Vagina (tissue), 2 donors: Measurements from ENCODE around the gene CFAP45. TPM values are rescaled to one million over a fixed set of nuclear protein-coding genes. Genes with fewer than 3 reads are reported as not detected.

Experiments used
- DNase-seq, 2 donors: peaks; one replicate each; pipeline ENCODE4 v3.0.0-alpha.2; 2017; ENCODE audit errors: extremely low spot score in 2 of 2
- H3K27ac ChIP-seq: fragments of 200-600 bp; sonication (generic); one replicate; pipeline ENCODE4 v1.5.1; 2019
- H3K27me3 ChIP-seq: fragments of 200-600 bp; sonication (generic); one replicate; pipeline ENCODE4 v1.5.1; 2019
- H3K36me3 ChIP-seq, 2 donors: fragments of 200-600 bp; sonication (generic); one replicate each; pipeline ENCODE4 v1.5.1; 2017 to 2019
- H3K4me1 ChIP-seq: fragments of 200-600 bp; sonication (generic); one replicate; pipeline ENCODE4 v1.5.1; 2019
- H3K4me3 ChIP-seq, 2 donors: fragments of 200-600 bp; sonication (generic); 1 replicate in 1 of 2; 2 replicates in 1 of 2; pipeline ENCODE4 v1.5.1; 2016 to 2019
- H3K9me3 ChIP-seq: fragments of 200-600 bp; sonication (generic); one replicate; pipeline ENCODE4 v1.5.1; 2019
- CTCF ChIP-seq, 3 experiments: fragments of 450-650 bp in 2 of 3; fragments of 200-600 bp in 1 of 3; sonication (generic) in 1 of 3; IDR thresholded peaks; one replicate each; pipeline ENCODE4 v1.5.1; 2017 to 2019; ENCODE audit warnings: antibody characterized with exemption in 3 of 3, mild to moderate bottlenecking in 2 of 3, moderate library complexity in 2 of 3
- POLR2A ChIP-seq, 2 donors: fragments of 450-650 bp; IDR thresholded peaks; one replicate each; pipeline ENCODE4 v1.6.1; 2017; ENCODE audit warnings: antibody characterized with exemption in 2 of 2, mild to moderate bottlenecking in 2 of 2, moderate library complexity in 2 of 2
- POLR2AphosphoS5 ChIP-seq, 2 donors: sonication (generic); formaldehyde crosslinking; IDR thresholded peaks; one replicate each; pipeline ENCODE4 v1.9.0; 2017; ENCODE audit warnings: antibody characterized with exemption in 2 of 2, mild to moderate bottlenecking in 2 of 2, low read depth in 1 of 2; ENCODE audit not compliant: insufficient read depth in 1 of 2
- intact Hi-C: fragments of 100-400 bp; cut with DNase I; formaldehyde crosslinking; loops from one replicate; pipeline ENCODE4 v1.15.1; 2023
- total RNA-seq: library from RNA; depleted of rRNA; stranded (reverse); fragments of >200 nt; gene quantifications from one replicate; pipeline ENCODE4 v1.2.3, GENCODE V29; 2016

Gene CFAP45
- total RNA-seq, 1 donor from 2014 or later: not detected

DNA sequence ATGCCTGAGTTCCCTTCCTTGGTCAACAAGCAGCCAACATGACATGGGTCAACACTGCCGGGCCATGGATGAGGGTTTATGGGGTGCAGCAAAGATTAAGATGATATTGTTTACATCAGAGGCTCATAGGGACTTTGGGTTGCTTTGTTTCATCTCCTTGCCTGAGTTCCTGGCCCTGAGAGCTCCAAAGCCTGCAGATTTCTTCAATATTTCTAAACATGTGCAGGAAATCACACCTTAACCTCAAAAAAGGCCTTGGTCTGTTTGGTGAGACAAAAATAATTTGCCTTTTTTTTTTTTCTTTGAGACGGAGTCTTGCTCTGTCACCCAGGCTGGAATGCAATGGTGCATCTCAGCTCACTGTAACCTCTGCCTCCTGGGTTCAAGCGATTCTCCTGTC is 72.4 kb downstream of the CFAP45 start:
- intact Hi-C loops: no loop called here
- no peak overlapping the region for H3K27ac ChIP-seq
- peaks cover 7% of the 10 kb centered on the region for H3K4me1 ChIP-seq
- no peak for TF ChIP-seq POLR2AphosphoS5 (IDR thresholded peaks at IDR 0.05; ENCODE audit: insufficient read depth in 1 of 2, low read depth in 1 of 2)
- no peak for TF ChIP-seq POLR2A (IDR thresholded peaks at IDR 0.05)
- no peak for TF ChIP-seq CTCF (IDR thresholded peaks at IDR 0.05)
- no peaks in the 10 kb centered on the region for H3K27me3 ChIP-seq
- H3K4me3 ChIP-seq: no peak overlapping the region
- no peaks in the 10 kb centered on the region for H3K36me3 ChIP-seq
- no peaks in the 10 kb centered on the region for H3K9me3 ChIP-seq
- DNase-seq: no peak

GRCh38 chr1:159827102-159827490 is 72.9 kb downstream of the CFAP45 start:
- intact Hi-C loops: no loop called here
- Histone ChIP-seq H3K4me1 (peaks cover 7% of the 10 kb centered on the region), H3K27me3 (no peaks in the 10 kb centered on the region), H3K36me3 (no peaks in the 10 kb centered on the region), H3K4me3 (no peak overlapping the region), H3K9me3 (no peaks in the 10 kb centered on the region), H3K27ac (no peak overlapping the region)
- TF ChIP-seq POLR2AphosphoS5 (IDR thresholded peaks at IDR 0.05; ENCODE audit: insufficient read depth in 1 of 2, low read depth in 1 of 2) (no peak), CTCF (IDR thresholded peaks at IDR 0.05) (no peak), POLR2A (IDR thresholded peaks at IDR 0.05) (no peak)
- DNase-seq: no peak

GRCh38 chr1:159826441-159827101 is 73.4 kb downstream of the CFAP45 start, which contains the start of gene SLAMF8:
SLAMF8 (plus strand) TSS chr1:159826873; CDS start chr1:159826899, 26 bp downstream.
- DNase-seq: no peak
- Histone ChIP-seq H3K36me3 (no peaks in the 10 kb centered on the region), H3K4me1 (peaks cover 7% of the 10 kb centered on the region), H3K9me3 (no peaks in the 10 kb centered on the region), H3K27me3 (no peaks in the 10 kb centered on the region), H3K4me3 (no peak within 1 kb of the TSS), H3K27ac (no peak within 1 kb of the TSS)
- TF ChIP-seq POLR2A (IDR thresholded peaks at IDR 0.05) (no peak), POLR2AphosphoS5 (IDR thresholded peaks at IDR 0.05; ENCODE audit: insufficient read depth in 1 of 2, low read depth in 1 of 2) (no peak), CTCF (IDR thresholded peaks at IDR 0.05) (no peak)
- intact Hi-C loops: no loop called here

GRCh38 chr1:159825564-159825963 is 74.4 kb downstream of the CFAP45 start:
- H3K4me3 ChIP-seq: no peak overlapping the region
- no peaks in the 10 kb centered on the region for H3K36me3 ChIP-seq
- H3K9me3 ChIP-seq: no peaks in the 10 kb centered on the region
- DNase-seq: no peak
- TF ChIP-seq CTCF (IDR thresholded peaks at IDR 0.05) (no peak), POLR2A (IDR thresholded peaks at IDR 0.05) (no peak), POLR2AphosphoS5 (IDR thresholded peaks at IDR 0.05; ENCODE audit: insufficient read depth in 1 of 2, low read depth in 1 of 2) (no peak)
- H3K4me1 ChIP-seq: peaks cover 7% of the 10 kb centered on the region
- intact Hi-C loops: no loop called here
- H3K27ac ChIP-seq: no peak overlapping the region
- no peaks in the 10 kb centered on the region for H3K27me3 ChIP-seq

DNA sequence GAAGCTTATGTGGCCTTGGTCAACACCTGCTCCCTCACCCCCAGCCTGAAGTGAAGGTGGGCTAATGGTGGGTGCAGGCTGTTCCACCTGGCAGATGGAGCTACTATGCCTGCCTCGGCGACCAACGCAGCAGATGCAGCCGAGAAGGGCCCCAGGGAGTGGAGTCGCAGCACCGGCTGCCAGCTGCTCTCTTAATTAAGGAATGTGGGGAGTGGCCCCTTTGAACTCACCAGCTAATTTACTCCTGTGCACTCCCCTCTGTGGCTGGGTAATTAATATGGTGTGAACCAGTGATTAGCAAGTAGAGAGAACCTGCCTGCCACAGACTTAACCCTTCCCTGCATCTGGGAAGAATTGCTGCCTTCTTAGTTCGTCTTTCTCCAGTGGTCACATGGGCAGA is 76.6 kb downstream of the CFAP45 start:
- Histone ChIP-seq H3K27me3 (no peaks in the 10 kb centered on the region), H3K36me3 (no peaks in the 10 kb centered on the region), H3K9me3 (no peaks in the 10 kb centered on the region), H3K4me3 (no peak overlapping the region), H3K27ac (no peak overlapping the region), H3K4me1 (peaks cover 7% of the 10 kb centered on the region)
- no peak for DNase-seq
- intact Hi-C loops: no loop called here
- TF ChIP-seq CTCF (IDR thresholded peaks at IDR 0.05) (no peak), POLR2AphosphoS5 (IDR thresholded peaks at IDR 0.05; ENCODE audit: insufficient read depth in 1 of 2, low read depth in 1 of 2) (no peak), POLR2A (IDR thresholded peaks at IDR 0.05) (no peak)
